Nephron progenitor cell (in vitro differentiated cells): ENCODE results near the gene ARIH1.

ENCODE experiments used
- DNase-seq: peaks from one replicate; pipeline ENCODE4 v3.0.0; 2021
- H3K27ac Mint-ChIP-seq: 2 replicates; pipeline ENCODE4 v1.8.0; 2021; ENCODE audit warnings: mild to moderate bottlenecking, moderate library complexity, mixed read lengths
- H3K27me3 Mint-ChIP-seq: 2 replicates; pipeline ENCODE4 v1.8.0; 2021; ENCODE audit warnings: mild to moderate bottlenecking, low read depth, mixed read lengths; ENCODE audit not compliant: poor library complexity
- H3K36me3 Mint-ChIP-seq: 2 replicates; pipeline ENCODE4 v1.8.0; 2021; ENCODE audit warnings: low read depth, mixed read lengths
- H3K4me1 Mint-ChIP-seq: 2 replicates; pipeline ENCODE4 v1.8.0; 2021; ENCODE audit warnings: mixed read lengths
- H3K4me3 Mint-ChIP-seq: 2 replicates; pipeline ENCODE4 v1.8.0; 2021; ENCODE audit warnings: mild to moderate bottlenecking, moderate library complexity, mixed read lengths
- H3K9me3 Mint-ChIP-seq: 2 replicates; pipeline ENCODE4 v1.8.0; 2021; ENCODE audit warnings: mild to moderate bottlenecking, moderate library complexity, mixed read lengths
- TF ChIP-seq, protein P1 (sequence below): fragments of 200-600 bp; sonication (generic); IDR thresholded peaks from 2 replicates; pipeline ENCODE4 v1.5.0; 2021; ENCODE audit warnings: antibody characterized with exemption

The ARIH1 gene

DNA sequence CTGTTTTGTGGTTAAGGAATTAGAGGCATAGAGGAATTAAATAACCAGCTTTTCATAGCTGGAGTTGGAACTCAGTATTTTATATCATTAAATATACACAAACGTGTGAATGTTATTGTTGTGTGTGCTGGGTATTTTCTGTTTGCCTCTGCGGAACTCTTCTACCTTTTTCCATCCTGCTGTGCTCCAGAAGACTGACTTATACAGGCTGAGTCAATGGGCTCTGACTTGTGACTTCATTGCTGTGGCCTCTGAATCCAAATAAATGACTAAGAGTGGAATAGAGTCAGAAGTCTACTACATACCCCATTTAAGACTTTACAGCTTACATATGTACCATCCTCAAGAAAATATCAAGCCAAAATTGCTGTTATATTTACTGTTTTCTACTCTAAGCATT, 17.6 kb downstream of the ARIH1 start:
- H3K27me3 Mint-ChIP-seq = no peaks in the 10 kb centered on the region
- H3K4me3 Mint-ChIP-seq = no peak overlapping the region
- no peak for DNase-seq
- no peak overlapping the region for H3K27ac Mint-ChIP-seq
- H3K36me3 Mint-ChIP-seq = peaks cover 23% of the 10 kb centered on the region
- H3K9me3 Mint-ChIP-seq = no peaks in the 10 kb centered on the region
- TF ChIP-seq, protein P1, sequence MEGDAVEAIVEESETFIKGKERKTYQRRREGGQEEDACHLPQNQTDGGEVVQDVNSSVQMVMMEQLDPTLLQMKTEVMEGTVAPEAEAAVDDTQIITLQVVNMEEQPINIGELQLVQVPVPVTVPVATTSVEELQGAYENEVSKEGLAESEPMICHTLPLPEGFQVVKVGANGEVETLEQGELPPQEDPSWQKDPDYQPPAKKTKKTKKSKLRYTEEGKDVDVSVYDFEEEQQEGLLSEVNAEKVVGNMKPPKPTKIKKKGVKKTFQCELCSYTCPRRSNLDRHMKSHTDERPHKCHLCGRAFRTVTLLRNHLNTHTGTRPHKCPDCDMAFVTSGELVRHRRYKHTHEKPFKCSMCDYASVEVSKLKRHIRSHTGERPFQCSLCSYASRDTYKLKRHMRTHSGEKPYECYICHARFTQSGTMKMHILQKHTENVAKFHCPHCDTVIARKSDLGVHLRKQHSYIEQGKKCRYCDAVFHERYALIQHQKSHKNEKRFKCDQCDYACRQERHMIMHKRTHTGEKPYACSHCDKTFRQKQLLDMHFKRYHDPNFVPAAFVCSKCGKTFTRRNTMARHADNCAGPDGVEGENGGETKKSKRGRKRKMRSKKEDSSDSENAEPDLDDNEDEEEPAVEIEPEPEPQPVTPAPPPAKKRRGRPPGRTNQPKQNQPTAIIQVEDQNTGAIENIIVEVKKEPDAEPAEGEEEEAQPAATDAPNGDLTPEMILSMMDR = no peak
- H3K4me1 Mint-ChIP-seq = peaks cover 11% of the 10 kb centered on the region

DNA sequence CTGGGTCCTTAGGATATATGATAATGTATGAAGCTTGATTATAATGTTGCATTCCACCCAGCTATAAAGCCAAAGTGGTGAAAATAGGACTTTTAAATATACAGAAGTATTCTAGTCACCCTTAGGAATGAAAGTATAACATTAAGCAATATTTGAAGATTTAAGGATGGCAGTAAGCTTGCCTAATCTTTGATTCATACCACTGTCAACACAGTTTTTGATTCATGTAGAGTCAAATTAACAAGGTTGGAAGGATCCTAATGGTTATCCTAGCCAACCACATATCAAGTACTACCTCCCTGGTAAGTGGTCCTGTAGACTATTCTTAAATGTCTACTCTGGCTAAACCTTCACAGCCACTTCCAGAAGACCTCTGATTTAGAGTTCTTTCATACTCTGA, 18.6 kb downstream of the ARIH1 start:
- Mint-ChIP-seq H3K4me3 (no peak overlapping the region), H3K4me1 (peaks cover 11% of the 10 kb centered on the region), H3K27ac (no peak overlapping the region)

DNA sequence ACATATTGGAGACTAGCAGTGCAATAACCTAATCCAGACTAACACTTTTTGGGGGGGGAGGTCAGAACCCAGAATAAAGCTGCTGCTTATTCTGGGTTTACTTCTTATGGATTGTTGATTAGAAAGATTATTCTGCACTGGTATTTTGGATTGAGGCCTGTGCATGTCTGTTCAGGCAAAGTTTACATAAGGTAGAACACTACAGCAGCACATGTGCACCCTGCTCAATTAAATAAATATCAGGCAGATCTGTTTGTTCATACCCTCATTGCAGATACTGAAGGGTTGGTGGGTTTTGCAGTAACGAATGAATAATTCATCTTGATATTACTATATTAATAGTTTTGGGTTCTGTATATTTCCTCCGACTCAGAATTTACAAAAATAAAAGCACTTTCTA, 19.1 kb downstream of the ARIH1 start:
- no peaks in the 10 kb centered on the region for H3K9me3 Mint-ChIP-seq
- no peak for DNase-seq
- peaks cover 37% of the 10 kb centered on the region for H3K36me3 Mint-ChIP-seq
- H3K27ac Mint-ChIP-seq = no peak overlapping the region
- no peaks in the 10 kb centered on the region for H3K27me3 Mint-ChIP-seq
- no peak overlapping the region for H3K4me3 Mint-ChIP-seq
- TF ChIP-seq, protein P1 = no peak
- peaks cover 11% of the 10 kb centered on the region for H3K4me1 Mint-ChIP-seq

More for the DNA sequence above, 18.6 kb downstream of the ARIH1 start:
- DNase-seq = no peak
- Mint-ChIP-seq H3K27me3 (no peaks in the 10 kb centered on the region), H3K9me3 (no peaks in the 10 kb centered on the region), H3K36me3 (peaks cover 33% of the 10 kb centered on the region)
- TF ChIP-seq, protein P1 = no peak

DNA sequence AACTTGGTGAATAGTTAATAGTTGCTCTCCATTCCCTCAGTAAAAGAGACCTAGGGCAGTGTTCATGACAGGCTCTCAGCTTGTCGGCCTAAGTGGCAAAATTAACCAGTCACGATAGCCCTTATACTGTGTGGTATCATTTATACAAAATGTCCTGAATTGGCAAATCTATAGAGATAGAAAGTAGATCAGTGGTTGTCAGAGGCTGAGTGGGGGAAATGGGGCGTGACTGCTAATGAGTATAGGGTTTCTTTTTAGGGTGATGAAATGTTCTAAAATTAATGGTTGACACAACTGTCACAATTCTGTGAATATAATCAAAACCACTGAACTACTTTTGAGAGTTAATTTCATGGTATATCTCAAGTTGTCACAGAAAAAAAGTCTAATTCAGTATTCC, 20.9 kb downstream of the ARIH1 start:
- Mint-ChIP-seq H3K9me3 (no peaks in the 10 kb centered on the region), H3K4me1 (peaks cover 11% of the 10 kb centered on the region), H3K27ac (no peak overlapping the region), H3K36me3 (peaks cover 37% of the 10 kb centered on the region), H3K27me3 (no peaks in the 10 kb centered on the region), H3K4me3 (no peak overlapping the region)
- DNase-seq = no peak
- TF ChIP-seq, protein P1 = no peak

DNA sequence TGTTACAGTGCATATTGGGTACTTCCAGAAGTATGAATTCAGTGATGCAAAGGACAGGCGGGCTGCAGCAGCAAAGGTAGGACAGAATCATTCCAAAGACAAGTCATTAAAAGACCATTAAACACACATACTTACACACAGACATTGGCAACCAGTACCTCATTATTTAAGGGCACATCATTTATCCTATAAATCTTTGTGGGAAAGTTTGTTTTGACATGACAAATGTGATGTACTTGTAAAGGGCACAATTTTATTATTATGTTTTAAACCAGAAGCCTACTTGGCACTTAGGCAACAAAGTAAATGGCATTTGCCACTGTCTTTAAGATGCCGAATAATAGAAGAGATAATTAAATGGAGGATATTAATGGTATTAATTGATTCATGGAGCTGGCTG, 22.7 kb downstream of the ARIH1 start:
- DNase-seq = no peak
- H3K36me3 Mint-ChIP-seq = peaks cover 31% of the 10 kb centered on the region
- H3K4me3 Mint-ChIP-seq = no peak overlapping the region
- H3K9me3 Mint-ChIP-seq = no peaks in the 10 kb centered on the region
- no peaks in the 10 kb centered on the region for H3K27me3 Mint-ChIP-seq
- H3K4me1 Mint-ChIP-seq = peaks cover 11% of the 10 kb centered on the region
- TF ChIP-seq, protein P1 = no peak
- no peak overlapping the region for H3K27ac Mint-ChIP-seq

DNA sequence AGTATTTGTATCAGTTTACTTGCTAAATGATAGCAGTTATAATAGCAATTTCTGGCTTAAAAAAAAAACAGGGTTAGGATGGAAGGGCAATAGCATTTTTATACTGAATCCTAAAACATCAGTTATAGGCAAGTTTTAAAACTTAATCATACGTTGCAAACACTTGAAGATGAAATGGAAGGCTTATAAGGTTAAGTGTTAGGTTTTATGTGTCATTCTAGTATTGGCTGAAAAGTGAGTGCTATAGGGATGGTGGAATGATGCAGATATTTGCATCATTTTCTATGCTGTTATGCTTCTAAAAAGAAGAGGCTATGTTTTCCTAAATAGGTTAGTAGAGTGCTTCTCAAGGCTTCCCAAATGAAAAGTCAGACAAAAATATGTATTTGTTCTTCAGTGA, 23.3 kb downstream of the ARIH1 start:
- peaks cover 31% of the 10 kb centered on the region for H3K36me3 Mint-ChIP-seq
- H3K4me3 Mint-ChIP-seq = no peak overlapping the region
- no peaks in the 10 kb centered on the region for H3K27me3 Mint-ChIP-seq
- no peaks in the 10 kb centered on the region for H3K9me3 Mint-ChIP-seq
- no peak for DNase-seq
- TF ChIP-seq, protein P1 = no peak
- H3K27ac Mint-ChIP-seq = no peak overlapping the region
- peaks cover 11% of the 10 kb centered on the region for H3K4me1 Mint-ChIP-seq
